ENCODE results near the gene CDH4.

The CDH4 gene

DNA sequence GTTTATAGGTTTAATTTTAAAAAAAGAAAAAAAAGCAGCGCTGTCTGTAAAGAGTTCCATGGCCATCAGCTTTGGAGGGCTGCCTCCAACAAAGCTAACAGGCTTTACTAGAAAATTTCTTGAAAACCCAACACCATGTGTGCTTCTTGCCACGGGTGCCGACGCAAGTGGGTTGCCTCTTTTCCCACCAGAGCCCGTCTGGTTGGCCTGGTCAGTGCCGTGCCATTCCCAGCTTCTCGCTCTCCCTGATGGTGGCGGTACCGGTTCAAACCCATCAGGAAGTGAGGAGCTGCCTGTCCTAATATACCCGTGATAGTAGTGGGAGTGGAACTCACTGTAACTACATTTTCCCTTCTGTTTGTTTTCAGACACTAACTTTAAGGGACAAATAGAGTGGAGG is 73.7 kb downstream of the CDH4 start:
- no peak for DNase-seq (ENCODE audit: low read depth, low spot score)

- DNase-seq (ENCODE audit: low read depth, low spot score) = no peak
Observed at GRCh38 chr20:61328911-61329558, 77.0 kb downstream of the CDH4 start.

DNA sequence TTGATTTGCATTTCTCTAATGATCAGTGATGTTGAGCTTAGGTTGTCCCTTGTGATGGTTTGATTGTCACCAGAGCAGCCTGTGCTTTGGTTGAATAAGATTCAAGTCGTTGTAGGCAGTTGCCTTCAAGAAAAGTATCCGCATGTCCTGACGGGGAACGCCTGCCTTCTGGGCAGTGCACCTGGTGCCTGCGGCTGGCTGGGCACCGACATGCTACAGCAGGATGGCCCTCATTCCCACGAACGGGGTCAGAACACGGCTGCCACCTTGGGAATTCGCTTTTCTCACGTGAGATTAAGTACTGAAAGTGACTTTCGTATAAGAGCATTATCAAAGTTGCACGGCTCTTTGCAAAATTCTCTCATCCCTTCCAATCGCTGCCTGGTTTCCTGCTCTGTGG is 78.4 kb downstream of the CDH4 start:
- DNase-seq (ENCODE audit: low read depth, low spot score) = no peak

DNA sequence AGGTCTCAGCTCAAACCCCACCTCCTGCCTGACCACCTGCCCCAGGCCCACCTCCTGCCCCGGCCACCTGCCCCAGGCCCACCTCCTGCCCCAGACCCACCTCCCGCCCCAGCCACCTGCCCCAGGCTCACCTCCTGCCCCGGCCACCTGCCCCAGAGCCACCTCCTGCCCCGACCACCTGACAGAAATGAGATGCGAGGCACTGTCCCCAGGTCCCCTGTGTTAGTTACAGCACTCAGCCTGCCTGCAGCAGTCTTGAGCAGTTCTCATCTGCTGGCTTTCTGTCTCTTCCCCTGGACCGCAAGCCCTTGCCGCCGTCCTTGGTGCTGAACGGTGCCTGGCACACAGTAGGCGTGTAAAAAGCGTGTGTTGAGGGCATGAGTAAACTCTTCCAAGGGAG is 79.5 kb downstream of the CDH4 start:
- no peak for DNase-seq (ENCODE audit: low read depth, low spot score)

DNA sequence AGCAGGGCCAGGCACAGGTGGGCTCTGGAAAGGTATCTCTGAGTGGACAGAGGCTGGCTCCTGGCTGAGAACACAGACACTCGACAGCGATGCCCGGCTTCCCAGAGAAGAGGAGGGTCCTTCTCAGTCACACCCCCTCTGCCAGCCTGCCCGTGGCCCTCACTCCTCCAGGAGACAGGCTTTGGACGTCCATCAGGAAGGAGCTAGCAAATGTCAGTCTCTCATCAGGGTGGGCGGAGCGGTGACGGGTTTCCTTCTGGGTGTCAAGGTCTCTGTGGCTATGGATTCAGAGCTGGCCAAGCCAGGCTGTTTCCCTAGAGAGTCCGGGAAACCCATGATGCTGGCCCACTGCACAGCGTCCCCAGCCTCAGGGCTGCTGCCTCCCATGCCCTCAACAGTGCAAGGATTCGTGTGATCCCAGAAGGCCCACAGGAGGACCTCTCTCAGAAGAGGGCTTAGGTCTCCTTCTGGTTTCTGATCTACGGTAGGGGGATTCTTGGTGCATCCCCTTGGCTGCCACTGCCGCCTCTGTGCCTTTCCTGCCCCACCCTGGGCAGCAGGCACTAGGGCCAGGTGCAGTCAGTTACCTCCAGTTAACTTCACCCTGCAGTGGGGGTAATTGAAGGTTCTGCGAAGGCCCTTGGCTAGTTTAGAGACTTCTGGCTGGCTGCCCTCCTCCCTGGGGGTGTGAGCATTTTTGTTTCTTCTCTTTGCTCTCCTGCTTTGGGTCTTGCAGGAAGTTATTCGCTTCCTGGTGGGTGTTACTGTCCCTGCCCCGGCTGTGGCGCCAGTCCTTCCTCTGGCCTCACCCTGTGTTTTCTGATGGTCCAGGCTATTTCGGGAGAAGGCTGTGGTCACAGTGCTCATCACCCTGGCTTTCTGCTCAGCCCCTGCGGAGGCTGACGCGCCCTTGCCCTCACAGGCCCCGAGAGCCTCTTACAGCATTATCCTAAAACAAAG is 80.2 kb downstream of the CDH4 start:
- no peak for DNase-seq (ENCODE audit: low read depth, low spot score)

- no peak for DNase-seq (ENCODE audit: low read depth, low spot score)
Observed at GRCh38 chr20:61333484-61334108, 81.5 kb downstream of the CDH4 start.

DNA sequence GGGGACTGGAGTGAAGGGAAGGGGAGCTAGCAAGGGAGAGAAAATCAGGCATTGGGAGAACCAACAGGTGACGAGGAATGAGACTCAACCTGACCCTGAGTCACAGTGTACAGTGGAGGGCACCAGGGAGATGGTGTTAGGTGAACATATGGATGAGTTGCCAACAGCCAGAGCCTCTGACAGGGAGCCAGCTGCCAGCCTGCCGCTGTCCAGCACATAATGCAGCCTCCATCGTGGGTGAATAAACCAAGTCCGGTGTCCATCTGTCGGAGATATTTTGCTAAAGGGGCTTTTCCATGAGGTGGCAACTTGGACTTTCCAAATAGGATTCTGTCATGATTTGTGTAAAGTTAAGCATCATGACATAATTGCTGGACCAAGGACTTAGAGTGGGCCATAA is 88.1 kb downstream of the CDH4 start:
- no peak for DNase-seq (ENCODE audit: low read depth, low spot score)

GRCh38 chr20:61341605-61342004 is 89.5 kb downstream of the CDH4 start:
- no peak for DNase-seq (ENCODE audit: low read depth, low spot score)

DNA sequence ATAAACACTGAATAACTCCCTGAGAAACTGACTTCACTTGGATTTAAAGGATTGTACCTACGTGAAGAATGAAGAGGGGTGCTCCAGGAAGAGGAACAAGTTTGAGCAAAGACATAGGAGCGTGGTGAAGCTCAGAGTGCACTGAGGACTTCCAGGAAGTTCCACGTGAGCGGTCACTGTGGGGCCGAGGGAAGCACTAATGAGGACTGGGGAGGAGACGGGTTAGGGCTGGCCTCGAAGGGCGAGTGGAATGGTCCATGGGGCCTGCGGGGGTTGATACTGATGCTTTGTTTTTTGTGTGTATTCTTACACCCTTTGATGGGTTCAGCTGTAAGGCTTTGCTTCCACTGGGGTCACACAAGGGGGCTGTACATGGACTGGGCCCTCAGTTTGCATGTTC is 91.9 kb downstream of the CDH4 start:
- DNase-seq (ENCODE audit: low read depth, low spot score) = no peak

DNA sequence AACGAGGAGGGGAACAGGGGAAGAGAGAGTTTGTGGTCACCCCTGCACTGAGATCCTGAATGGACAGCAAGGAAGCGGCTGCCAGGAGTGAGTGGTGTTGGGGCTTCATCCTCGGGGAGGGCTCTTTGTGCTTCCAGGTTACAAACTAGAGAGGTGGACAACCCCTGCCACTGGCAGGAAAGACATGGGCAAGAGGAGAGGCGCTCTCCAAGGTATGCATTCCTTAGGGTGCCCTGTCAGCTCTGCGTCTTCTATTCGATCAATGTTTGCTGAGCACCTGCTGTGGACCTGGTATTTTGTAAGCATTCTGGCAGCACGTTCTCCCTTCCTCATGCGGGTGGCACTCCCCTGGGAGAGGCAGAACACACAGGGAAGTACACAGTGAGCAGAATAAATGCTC is 93.6 kb downstream of the CDH4 start:
- no peak for DNase-seq (ENCODE audit: low read depth, low spot score)

DNA sequence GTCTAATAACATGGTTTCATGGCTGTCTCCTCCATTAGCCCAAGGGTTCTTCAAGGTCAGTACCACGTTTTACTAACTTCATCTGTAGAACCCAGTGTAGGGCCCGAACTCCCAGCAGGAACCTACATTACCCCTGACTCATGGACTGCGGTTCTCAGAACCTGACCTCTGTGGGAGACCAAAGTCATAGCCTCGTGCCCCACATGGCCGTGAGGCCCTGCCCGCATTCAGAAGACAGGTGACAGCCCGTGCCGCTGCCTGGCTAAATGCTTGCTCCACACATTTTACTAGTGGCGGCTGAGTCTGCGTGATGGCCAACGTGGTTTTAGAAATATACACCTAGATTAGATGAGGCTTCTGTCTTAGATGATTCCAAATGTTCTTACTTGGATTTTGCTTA is 94.9 kb downstream of the CDH4 start:
- no peak for DNase-seq (ENCODE audit: low read depth, low spot score)

DNA sequence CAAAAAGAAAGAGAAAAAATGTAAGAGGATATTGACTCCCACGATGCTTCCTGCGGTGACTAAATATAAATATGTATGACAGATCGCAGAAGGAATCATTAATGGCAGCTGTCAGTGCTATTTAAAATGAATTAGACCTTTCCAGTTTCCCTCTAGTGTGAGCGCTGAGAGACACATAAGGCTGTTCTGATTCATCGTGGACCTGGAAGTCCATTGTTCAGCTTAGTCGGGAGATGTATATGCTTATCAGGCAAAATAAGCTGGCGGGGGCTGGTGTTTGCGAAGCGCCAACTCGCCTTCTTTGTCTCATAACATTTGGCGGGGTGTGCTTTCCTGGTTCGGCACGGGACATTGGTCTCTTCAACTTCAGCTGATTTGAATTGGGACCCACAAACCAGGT is 95.4 kb downstream of the CDH4 start:
- DNase-seq (ENCODE audit: low read depth, low spot score) = no peak

GRCh38 chr20:61349447-61350165 is 97.5 kb downstream of the CDH4 start:
- DNase-seq (ENCODE audit: low read depth, low spot score) = no peak

- DNase-seq (ENCODE audit: low read depth, low spot score) = no peak
Observed at GRCh38 chr20:61350500-61351250, 98.6 kb downstream of the CDH4 start.

- no peak for DNase-seq (ENCODE audit: low read depth, low spot score)
Observed at GRCh38 chr20:61352346-61353260, 100.5 kb downstream of the CDH4 start.

GRCh38 chr20:61353261-61354000 is 101.4 kb downstream of the CDH4 start:
- no peak for DNase-seq (ENCODE audit: low read depth, low spot score)

GRCh38 chr20:61354001-61354390 is 101.9 kb downstream of the CDH4 start:
- no peak for DNase-seq (ENCODE audit: low read depth, low spot score)

GRCh38 chr20:61354501-61354900 is 102.4 kb downstream of the CDH4 start:
- DNase-seq (ENCODE audit: low read depth, low spot score) = no peak

- no peak for DNase-seq (ENCODE audit: low read depth, low spot score)
Observed at GRCh38 chr20:61354901-61355495, 102.9 kb downstream of the CDH4 start.
